Keratinocyte (primary cell): ENCODE results near the gene ERMARD. TPM values are rescaled to one million over a fixed set of nuclear protein-coding genes. Genes with fewer than 3 reads are reported as not detected.

Source experiments
- DNase-seq: peaks from one replicate; pipeline ENCODE4 v3.0.0-alpha.2; 2011; ENCODE audit warnings: low read depth, missing footprints, low spot score
- FAIRE-seq: peaks from 2 replicates; lab custom pipeline; 2011; peaks lifted over from hg19 to GRCh38; lab: Jason Lieb, UNC
- H2AFZ ChIP-seq: 2 replicates; pipeline ENCODE4 v1.6.0; 2012; ENCODE audit warnings: low read length, control low read depth, inconsistent platforms; ENCODE audit not compliant: control insufficient read depth
- H3K27ac ChIP-seq: 2 replicates; pipeline ENCODE4 v1.5.1; 2011; ENCODE audit warnings: low read length; ENCODE audit not compliant: control insufficient read depth, insufficient read depth
- H3K27me3 ChIP-seq: 3 replicates; pipeline ENCODE4 v1.6.0; 2011; ENCODE audit warnings: low read length; ENCODE audit not compliant: control insufficient read depth, insufficient read depth; ENCODE audit errors: extremely low read depth
- H3K36me3 ChIP-seq, 2 experiments: 2 replicates in 1 of 2; 3 replicates in 1 of 2; pipeline ENCODE4 v1.5.1; 2011; ENCODE audit warnings: low read length in 2 of 2, mild to moderate bottlenecking in 1 of 2; ENCODE audit not compliant: control insufficient read depth in 2 of 2, insufficient read depth in 2 of 2; ENCODE audit errors: extremely low read depth in 1 of 2
- H3K4me1 ChIP-seq: 3 replicates; pipeline ENCODE4 v1.5.1; 2011; ENCODE audit warnings: low read length; ENCODE audit not compliant: control insufficient read depth, insufficient read depth; ENCODE audit errors: extremely low read depth
- H3K4me2 ChIP-seq: 3 replicates; pipeline ENCODE4 v1.6.0; 2011; ENCODE audit warnings: low read depth, low read length; ENCODE audit not compliant: control insufficient read depth, insufficient read depth; ENCODE audit errors: extremely low read depth
- H3K4me3 ChIP-seq, 3 experiments: fragments of 200-600 bp in 1 of 3; sonication (generic) in 1 of 3; 2 replicates in 2 of 3; 3 replicates in 1 of 3; pipeline ENCODE4 v1.5.1; 2011 to 2016; ENCODE audit warnings: low read length in 3 of 3, mild to moderate bottlenecking in 3 of 3, control low read depth in 2 of 3, inconsistent platforms in 1 of 3, low read depth in 1 of 3, mixed read lengths in 1 of 3, mixed run types in 1 of 3, moderate library complexity in 1 of 3; ENCODE audit not compliant: control insufficient read depth in 2 of 3, insufficient read depth in 2 of 3; ENCODE audit errors: extremely low read depth in 1 of 3
- H3K79me2 ChIP-seq: 2 replicates; pipeline ENCODE4 v1.6.0; 2012; ENCODE audit warnings: low read length; ENCODE audit not compliant: control insufficient read depth, insufficient read depth
- H3K9ac ChIP-seq: 3 replicates; pipeline ENCODE4 v1.6.0; 2011; ENCODE audit warnings: low read length; ENCODE audit not compliant: control insufficient read depth, insufficient read depth; ENCODE audit errors: extremely low read depth
- H3K9me1 ChIP-seq: 3 replicates; pipeline ENCODE4 v1.6.0; 2011; ENCODE audit warnings: low read length; ENCODE audit not compliant: control insufficient read depth, insufficient read depth; ENCODE audit errors: extremely low read depth
- H3K9me3 ChIP-seq: 2 replicates; pipeline ENCODE4 v1.5.1; 2012; ENCODE audit warnings: low read depth, low read length; ENCODE audit not compliant: control insufficient read depth
- H4K20me1 ChIP-seq: 3 replicates; pipeline ENCODE4 v1.6.0; 2011; ENCODE audit warnings: low read length; ENCODE audit not compliant: control insufficient read depth, insufficient read depth; ENCODE audit errors: extremely low read depth
- CTCF ChIP-seq, 3 experiments: IDR thresholded peaks in 1 of 3; conservative IDR thresholded peaks in 1 of 3; optimal IDR thresholded peaks in 1 of 3; 2 replicates in 2 of 3; 3 replicates in 1 of 3; pipeline versions ENCODE3 to v1.5.1; 2011; ENCODE audit warnings: low read length in 3 of 3, mild to moderate bottlenecking in 3 of 3, moderate library complexity in 2 of 3, control low read depth in 1 of 3, inconsistent platforms in 1 of 3; ENCODE audit not compliant: insufficient read depth in 2 of 3; ENCODE audit errors: extremely low read depth in 1 of 3
- EZH2 ChIP-seq: IDR thresholded peaks from one replicate; pipeline ENCODE4 v1.6.1; 2012; ENCODE audit warnings: inconsistent platforms, mild to moderate bottlenecking, low read length, moderate library complexity
- dilution Hi-C: fragments of 300-500 bp; cut with MboI; formaldehyde crosslinking; loops from one replicate; pipeline ENCODE4 v1.7.0; 2020; ENCODE audit warnings: low sequenced_read_pairs; ENCODE audit not compliant: extremely low pct_ligation_motif_present
- polyA plus RNA-seq, 5 experiments: library from polyadenylated mRNA; depleted of rRNA in 3 of 5; stranded (reverse) in 3 of 5; stranded (forward) in 1 of 5; unstranded in 1 of 5; fragments of >200 nt; gene quantifications; 1 replicate in 1 of 5; 2 replicates in 3 of 5; 3 replicates in 1 of 5; pipeline versions ENCODE4 v1.2.1 to v1.2.3, GENCODE V29; 2011 to 2012; ENCODE audit warnings: missing spikeins in 2 of 5, low read depth in 1 of 5, low replicate concordance in 1 of 5

Gene ERMARD
- polyA plus RNA-seq, 1 donor (not counting 4 experiments of a cell fraction or from before 2014, with no cell fraction given) = 37.9 TPM

GRCh38 chr6:169775321-169775720, 23.9 kb downstream of the ERMARD start:
- H3K4me3 ChIP-seq = no peak overlapping the region
- no peaks in the 10 kb centered on the region for H3K9me1 ChIP-seq
- DNase-seq (no peak), FAIRE-seq (no peak)
- no peaks in the 10 kb centered on the region for H3K27me3 ChIP-seq
- H3K9me3 ChIP-seq = no peaks in the 10 kb centered on the region
- no peak overlapping the region for H3K27ac ChIP-seq
- dilution Hi-C loops = no loop called here
- H3K9ac ChIP-seq = no peak overlapping the region
- no peaks in the 10 kb centered on the region for H3K79me2 ChIP-seq
- H3K36me3 ChIP-seq = peaks cover 4 to 17% of the 10 kb centered on the region in 2 experiments
- no peaks in the 10 kb centered on the region for H4K20me1 ChIP-seq
- no peaks in the 10 kb centered on the region for H3K4me1 ChIP-seq
- no peak for TF ChIP-seq EZH2
- TF ChIP-seq CTCF (optimal IDR thresholded peaks at IDR 0.05 in 1 of 3, IDR thresholded peaks at IDR 0.05 in 1 of 3, conservative IDR thresholded peaks at IDR 0.05 in 1 of 3; ENCODE audit: extremely low read depth in 1 of 3, insufficient read depth in 2 of 3, low read length in 3 of 3) = no peak
- no peak overlapping the region for H3K4me2 ChIP-seq
- no peak overlapping the region for H2AFZ ChIP-seq

- Histone ChIP-seq H4K20me1 (no peaks in the 10 kb centered on the region), H3K9ac (no peak overlapping the region), H3K27me3 (no peaks in the 10 kb centered on the region), H3K36me3 (peaks cover 4 to 19% of the 10 kb centered on the region in 2 experiments), H3K4me2 (no peak overlapping the region), H3K79me2 (no peaks in the 10 kb centered on the region), H3K9me1 (no peaks in the 10 kb centered on the region), H3K4me1 (no peaks in the 10 kb centered on the region), H3K9me3 (no peaks in the 10 kb centered on the region), H2AFZ (no peak overlapping the region), H3K4me3 (no peak overlapping the region), H3K27ac (no peak overlapping the region)
- no peak for FAIRE-seq
- TF ChIP-seq CTCF (optimal IDR thresholded peaks at IDR 0.05 in 1 of 3, IDR thresholded peaks at IDR 0.05 in 1 of 3, conservative IDR thresholded peaks at IDR 0.05 in 1 of 3; ENCODE audit: extremely low read depth in 1 of 3, insufficient read depth in 2 of 3, low read length in 3 of 3) (no peak), EZH2 (no peak)
- dilution Hi-C loops = no loop called here
- no peak for DNase-seq
Observed at GRCh38 chr6:169776379-169776778, 25.0 kb downstream of the ERMARD start.
